NCI-H187 (cell line): ENCODE measurements around the gene KRTAP4-2.
"Not testable (repeated sequence)": the region's sequence is repeated elsewhere in the genome, so short reads cannot be mapped to it uniquely, and the experiment has no call there.

Source experiments
- DNase-seq, 2 experiments: peaks; one replicate each; lab custom pipeline; 2025; lab: John Stamatoyannopoulos, UW

Gene KRTAP4-2

GRCh38 chr17:41177727-41178271 lies at the start of gene KRTAP4-2:
TSS of gene KRTAP4-2 (minus strand) at chr17:41178221. CDS start at chr17:41178164, 57 bp downstream.
- DNase-seq = no peak

- not testable (repeated sequence) for DNase-seq
Observed at GRCh38 chr17:41226598-41227095, 48.6 kb upstream of the KRTAP4-2 start, which contains the start of gene KRTAP9-2. TSS of gene KRTAP9-2 (plus strand) at chr17:41226648. CDS start at chr17:41226655, 7 bp downstream.

GRCh38 chr17:41226051-41226450 lies 48.0 kb upstream of the KRTAP4-2 start:
- no peak for DNase-seq

- DNase-seq = no peak
Observed at GRCh38 chr17:41223821-41224220, 45.8 kb upstream of the KRTAP4-2 start.

- DNase-seq = no peak
Observed at GRCh38 chr17:41215681-41216080, 37.7 kb upstream of the KRTAP4-2 start.

GRCh38 chr17:41212524-41213169 lies 34.6 kb upstream of the KRTAP4-2 start:
- no peak for DNase-seq

GRCh38 chr17:41211845-41212466 lies 33.9 kb upstream of the KRTAP4-2 start:
- DNase-seq = peak in 1 of 2 experiments; percentile 30

- DNase-seq = no peak
Observed at GRCh38 chr17:41199421-41200078, 21.5 kb upstream of the KRTAP4-2 start.

GRCh38 chr17:41196068-41196467 lies 18.0 kb upstream of the KRTAP4-2 start:
- DNase-seq = no peak

- DNase-seq = no peak
Observed at GRCh38 chr17:41190328-41190727, 12.3 kb upstream of the KRTAP4-2 start.

- not testable (repeated sequence) for DNase-seq
Observed at GRCh38 chr17:41189837-41190318, 11.9 kb upstream of the KRTAP4-2 start, which contains the start of gene KRTAP9-1. TSS of gene KRTAP9-1 (plus strand) at chr17:41189887. CDS start at chr17:41189887, 0 bp downstream.

GRCh38 chr17:41186872-41187271 lies 8.9 kb upstream of the KRTAP4-2 start:
- no peak for DNase-seq

GRCh38 chr17:41185001-41185400 lies 7.0 kb upstream of the KRTAP4-2 start:
- no peak for DNase-seq

- DNase-seq = no peak
Observed at GRCh38 chr17:41184480-41184961, 6.5 kb upstream of the KRTAP4-2 start, which contains the start of gene KRTAP4-1. TSS of gene KRTAP4-1 (minus strand) at chr17:41184911. CDS start at chr17:41184854, 57 bp downstream.

GRCh38 chr17:41178843-41179616 lies 1.0 kb upstream of the KRTAP4-2 start:
- DNase-seq = no peak

GRCh38 chr17:41178341-41178740 lies 320 bp upstream of the KRTAP4-2 start:
- DNase-seq = no peak

- DNase-seq = no peak
Observed at GRCh38 chr17:41176744-41177387, 1.2 kb downstream of the KRTAP4-2 start.

GRCh38 chr17:41171886-41172285 lies 6.1 kb downstream of the KRTAP4-2 start:
- no peak for DNase-seq

GRCh38 chr17:41168121-41168520 lies 9.9 kb downstream of the KRTAP4-2 start, which contains the start of gene KRTAP4-3:
TSS of gene KRTAP4-3 (minus strand) at chr17:41168221. CDS start at chr17:41168172, 49 bp downstream.
- no peak for DNase-seq

GRCh38 chr17:41167561-41167960 lies 10.5 kb downstream of the KRTAP4-2 start:
- no peak for DNase-seq
